Testis (tissue), 2 donors: ENCODE data around the gene PI4KA.

Experiments used
- CTCF ChIP-seq, 3 experiments: fragments of 450-650 bp in 2 of 3; fragments of 200-600 bp in 1 of 3; sonication (generic) in 1 of 3; IDR thresholded peaks; one replicate each; pipeline ENCODE4 v1.5.1; 2016 to 2019; ENCODE audit warnings: antibody characterized with exemption in 3 of 3, mild to moderate bottlenecking in 2 of 3, moderate library complexity in 1 of 3
- POLR2A ChIP-seq: fragments of 450-650 bp; IDR thresholded peaks from one replicate; pipeline ENCODE4 v1.6.1; 2017; ENCODE audit warnings: antibody characterized with exemption, mild to moderate bottlenecking, moderate library complexity

GRCh38 chr22:20799449-20799848 is 59.2 kb downstream of the PI4KA start:
- TF ChIP-seq POLR2A (no peak), CTCF (IDR thresholded peaks at IDR 0.05) (no peak)
